Measurements from ENCODE around the gene PLCE1. TPM values are rescaled to one million over a fixed set of nuclear protein-coding genes. Genes with fewer than 3 reads are reported as not detected.

The PLCE1 gene
- total RNA-seq, 1 donor from 2014 or later, result 5.7 TPM

DNA sequence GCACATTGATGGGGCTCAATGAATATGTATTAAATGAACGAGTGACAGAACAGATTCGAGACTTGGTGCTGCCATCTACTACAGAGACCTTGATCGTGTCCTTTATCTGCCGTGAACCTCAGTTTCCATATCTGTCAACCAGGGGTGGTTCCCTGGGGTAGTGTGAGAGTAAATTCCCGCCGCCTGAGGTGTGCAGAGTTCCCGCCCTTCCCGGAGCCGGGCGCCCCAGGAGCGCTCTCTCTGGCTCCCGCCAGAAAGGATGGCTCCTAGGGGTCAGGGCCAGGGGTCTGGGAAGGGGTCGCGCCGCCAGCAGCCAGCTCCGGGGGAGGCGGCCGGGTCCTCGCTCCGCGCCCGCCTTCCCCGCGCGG, 333 bp upstream of the PLCE1 start:
- no peak for DNase-seq (ENCODE audit: low spot score)

DNA sequence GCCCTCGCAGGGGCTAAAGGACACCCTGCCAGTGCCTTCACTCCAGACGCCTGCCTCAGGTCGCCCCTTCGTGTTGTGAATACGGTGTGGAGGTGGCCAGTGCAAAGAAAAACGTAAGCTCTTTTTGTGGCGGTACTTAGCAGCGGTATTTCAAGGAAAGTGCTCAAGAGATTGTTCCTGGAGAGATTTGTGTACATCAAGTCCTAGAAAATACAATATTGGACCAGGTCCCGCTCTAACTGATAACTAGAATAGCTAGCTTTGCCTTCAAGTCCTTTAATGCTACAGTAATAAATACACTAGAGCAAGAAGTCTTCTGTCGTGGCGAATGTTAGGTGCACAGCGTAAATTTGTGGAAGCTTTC, 689 bp downstream of the PLCE1 start:
- DNase-seq (ENCODE audit: low spot score), result no peak

DNA sequence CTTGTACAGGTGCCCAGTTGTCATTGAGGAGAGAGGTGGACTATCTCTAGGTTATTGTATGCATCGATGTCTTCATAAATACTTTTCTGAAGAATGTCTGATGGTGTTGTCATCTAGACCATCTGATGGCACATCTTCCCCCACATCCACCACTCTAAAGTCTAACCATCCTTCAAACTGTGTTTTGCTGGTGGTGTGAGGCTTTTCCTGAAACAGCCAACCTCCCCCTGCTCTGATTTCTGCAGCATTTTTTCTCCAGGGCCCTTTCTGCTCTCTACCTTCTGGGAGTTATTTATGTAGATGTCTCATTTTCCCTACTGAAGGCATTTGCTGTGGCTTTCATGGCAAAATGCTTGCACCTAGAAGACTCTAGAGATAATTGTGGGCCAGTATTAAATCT, 1.5 kb downstream of the PLCE1 start:
- no peak for DNase-seq (ENCODE audit: low spot score)

DNA sequence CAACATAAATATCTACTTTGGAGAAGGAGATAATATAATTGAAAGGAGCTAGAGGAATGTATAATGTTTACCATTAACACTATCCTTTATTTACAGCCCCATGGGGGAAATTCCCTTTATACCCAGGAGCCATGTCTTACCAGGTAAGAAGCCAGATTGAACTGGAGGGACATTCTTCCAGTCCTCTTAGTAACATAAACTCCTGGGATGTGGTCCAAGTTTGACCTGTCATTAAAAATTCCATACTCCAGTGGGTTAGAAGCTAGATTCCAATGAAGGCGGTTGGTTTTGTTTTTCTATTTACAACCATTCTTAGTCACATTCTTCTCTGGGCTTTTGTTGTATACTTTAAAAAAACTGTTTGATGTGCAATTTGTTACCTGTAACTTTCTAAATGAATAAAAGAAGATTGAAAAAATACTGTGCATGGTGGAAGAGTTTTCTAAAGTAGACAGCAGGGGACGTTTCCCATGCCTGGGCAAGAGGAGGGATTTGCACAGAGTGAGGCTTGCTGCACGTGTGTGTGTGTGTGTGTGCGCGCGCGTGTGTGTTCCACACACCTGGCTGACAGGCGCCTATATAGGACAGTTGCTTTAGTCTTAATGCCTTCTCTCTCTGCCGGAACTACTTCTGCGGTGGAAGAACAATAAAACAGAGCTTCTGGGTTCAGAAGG, 2.0 kb downstream of the PLCE1 start:
- no peak for DNase-seq (ENCODE audit: low spot score)

DNA sequence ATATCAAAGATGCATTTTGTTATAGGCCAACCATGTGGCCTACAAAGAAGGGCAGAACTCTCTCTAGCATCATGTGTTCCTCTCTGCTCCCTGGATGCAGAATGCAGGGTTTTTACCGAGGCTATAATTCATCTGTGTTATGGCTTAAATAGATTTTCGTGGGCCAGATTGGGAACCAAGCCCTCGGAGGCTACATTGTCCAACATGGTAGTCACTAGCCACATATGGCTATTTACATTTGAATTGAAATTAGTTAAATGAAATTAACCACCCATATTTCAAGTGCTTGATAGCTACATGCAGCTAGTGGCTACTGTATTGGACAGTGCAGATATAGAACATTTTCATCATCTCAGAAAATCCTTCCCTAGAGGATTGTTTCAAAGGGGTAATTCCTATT, 2.8 kb downstream of the PLCE1 start:
- DNase-seq (ENCODE audit: low spot score), result no peak

DNA sequence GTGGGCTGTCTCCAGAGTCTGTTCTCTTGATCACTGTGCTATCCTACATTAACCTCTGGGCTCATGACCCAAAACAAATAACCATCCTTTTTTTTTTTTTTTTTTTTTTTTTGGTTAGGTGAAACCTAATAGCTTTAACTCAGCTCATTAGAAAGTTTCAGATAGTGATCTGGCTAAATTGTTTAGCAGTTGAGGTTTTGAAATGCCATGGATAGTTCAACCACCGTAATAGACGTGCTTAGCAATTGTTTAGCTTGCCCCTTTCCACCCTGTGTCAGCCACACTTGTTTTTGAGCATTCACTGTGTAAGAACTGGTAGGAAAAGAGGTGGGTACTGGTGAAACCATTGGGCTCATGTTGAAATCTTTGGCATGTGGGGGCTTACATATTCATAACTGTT, 3.8 kb downstream of the PLCE1 start:
- DNase-seq (ENCODE audit: low spot score), result no peak

DNA sequence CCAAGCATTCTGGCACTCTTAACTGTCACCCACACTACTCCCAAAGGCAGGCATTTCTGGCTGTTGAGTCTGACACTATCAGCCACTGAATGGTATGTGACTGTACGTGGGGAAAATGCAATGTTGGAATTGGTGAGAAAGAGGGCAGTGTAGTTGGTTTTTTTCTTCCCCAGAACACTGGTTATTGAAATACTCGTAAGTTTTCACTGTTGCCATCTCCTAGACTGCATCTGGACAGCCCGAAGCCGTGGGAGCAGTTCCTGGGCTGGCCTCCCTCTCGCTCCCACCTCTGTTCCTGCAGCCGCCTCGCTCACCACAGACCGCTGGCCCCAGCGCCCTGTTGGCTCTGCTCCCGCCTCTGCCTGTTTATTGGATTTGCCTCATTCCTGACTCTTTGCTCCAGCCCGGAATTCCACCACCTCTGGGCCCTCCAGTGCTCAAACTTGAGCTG, 5.7 kb downstream of the PLCE1 start:
- DNase-seq (ENCODE audit: low spot score), result no peak

DNA sequence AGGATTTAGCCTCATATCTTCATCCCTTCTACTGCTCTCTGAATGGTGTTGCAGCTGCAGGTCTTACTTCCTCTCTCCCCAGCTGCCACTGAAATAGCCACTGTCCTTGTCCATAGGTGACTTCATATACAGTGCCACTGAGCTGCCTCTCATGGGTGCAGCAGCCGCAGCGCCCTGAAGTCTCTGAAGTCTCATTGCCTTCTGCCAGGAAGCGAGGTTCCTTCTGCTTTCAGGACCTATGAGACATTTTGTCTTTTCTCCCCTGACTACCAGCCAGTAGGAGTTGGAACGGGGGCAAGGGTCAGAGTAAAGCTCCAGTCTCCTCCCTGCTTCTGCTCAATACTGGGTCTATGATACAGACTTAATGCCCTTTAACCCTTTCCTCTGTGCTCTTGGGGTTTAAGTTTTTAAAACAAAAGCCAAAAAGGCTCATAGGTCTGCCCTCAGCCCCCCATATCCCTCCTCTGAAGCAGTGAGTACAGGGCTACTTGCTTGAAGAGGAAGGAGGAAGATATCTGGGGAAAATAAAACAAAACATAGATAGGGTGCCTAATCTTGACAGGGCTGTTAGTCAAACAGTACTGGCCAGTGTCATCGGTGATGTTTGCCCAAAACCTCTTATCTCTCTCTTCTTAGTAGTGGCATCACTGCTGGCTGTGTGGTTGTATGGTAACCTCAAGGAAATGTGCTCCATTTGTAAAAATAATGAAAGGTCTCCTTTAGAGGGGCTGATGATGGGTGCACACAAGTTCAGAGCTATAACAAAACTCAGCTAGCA, 7.1 kb downstream of the PLCE1 start:
- no peak for DNase-seq (ENCODE audit: low spot score)

DNA sequence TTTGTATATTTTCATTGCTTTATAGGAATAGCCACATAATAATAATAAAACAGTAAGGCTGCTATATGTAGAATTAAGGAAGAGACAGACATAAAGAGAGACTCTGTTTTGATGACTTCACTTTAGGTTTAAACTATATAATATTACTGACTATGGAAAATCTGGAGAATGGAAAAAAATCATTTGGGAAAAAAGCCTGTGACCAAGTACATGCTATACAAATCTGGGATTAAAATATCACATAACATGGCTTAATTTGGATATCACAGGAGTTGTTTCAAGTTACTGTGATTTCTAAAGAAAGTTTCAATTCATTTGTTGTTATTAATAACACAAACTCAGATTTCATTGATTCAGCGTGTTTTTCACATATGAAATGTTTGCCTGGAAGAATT, 7.7 kb downstream of the PLCE1 start:
- no peak for DNase-seq (ENCODE audit: low spot score)

DNA sequence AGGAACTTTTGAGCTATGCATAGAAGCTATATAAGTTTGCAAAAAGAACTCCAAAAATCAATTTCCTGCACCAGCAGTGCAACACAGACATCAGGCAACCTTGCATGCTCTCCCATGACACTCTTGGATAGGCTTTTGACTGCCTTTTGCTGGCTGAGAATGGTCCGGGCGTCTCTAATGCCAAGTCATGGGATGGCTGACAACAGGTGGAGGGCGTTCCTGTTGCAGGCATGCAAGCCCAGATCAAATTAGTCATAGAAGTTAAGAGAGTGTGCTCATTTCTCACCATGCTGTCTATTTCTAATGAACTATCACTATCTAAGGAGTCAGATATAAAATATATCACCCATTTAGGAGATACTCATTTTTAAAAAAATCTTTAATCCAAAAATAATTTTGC, 8.4 kb downstream of the PLCE1 start:
- no peak for DNase-seq (ENCODE audit: low spot score)

DNA sequence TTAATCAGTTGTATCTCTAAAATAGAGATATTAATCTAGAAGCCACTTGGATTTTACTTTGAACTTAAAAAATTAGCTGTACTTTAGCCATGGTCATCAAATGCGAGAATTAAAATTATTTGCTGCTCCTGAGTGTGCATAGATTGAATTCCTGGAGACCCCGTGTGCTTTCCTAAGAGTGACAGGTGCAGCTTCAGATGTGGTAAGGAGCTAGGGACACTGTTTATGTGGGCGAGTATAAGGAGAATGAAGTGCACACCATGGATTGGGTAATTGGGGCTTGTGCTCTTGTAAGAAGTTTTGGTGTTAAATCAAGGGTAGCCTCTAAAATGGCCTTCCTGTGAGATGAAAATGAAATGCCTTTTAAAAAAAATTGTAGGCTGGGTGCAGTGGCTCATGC, 9.8 kb downstream of the PLCE1 start:
- no peak for DNase-seq (ENCODE audit: low spot score)

DNA sequence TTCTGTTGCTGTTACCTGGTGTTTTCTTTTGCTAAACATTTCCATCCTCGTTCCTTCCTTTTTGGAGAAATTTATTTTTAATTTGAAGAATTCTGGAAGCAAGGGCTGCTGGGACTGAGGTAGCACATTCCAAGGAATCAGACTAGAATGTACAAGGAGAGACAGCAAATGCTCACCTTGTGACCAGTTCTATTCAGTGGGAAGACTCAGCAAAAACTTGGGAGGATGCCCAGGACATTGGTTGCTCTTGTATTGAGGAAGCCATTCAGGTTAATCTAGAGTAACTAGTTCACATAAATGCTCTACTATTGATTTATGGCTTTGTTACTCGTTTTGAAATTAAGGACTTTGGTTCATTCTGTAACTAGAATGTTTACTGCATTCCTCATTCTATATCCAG, 11.3 kb downstream of the PLCE1 start:
- no peak for DNase-seq (ENCODE audit: low spot score)

DNA sequence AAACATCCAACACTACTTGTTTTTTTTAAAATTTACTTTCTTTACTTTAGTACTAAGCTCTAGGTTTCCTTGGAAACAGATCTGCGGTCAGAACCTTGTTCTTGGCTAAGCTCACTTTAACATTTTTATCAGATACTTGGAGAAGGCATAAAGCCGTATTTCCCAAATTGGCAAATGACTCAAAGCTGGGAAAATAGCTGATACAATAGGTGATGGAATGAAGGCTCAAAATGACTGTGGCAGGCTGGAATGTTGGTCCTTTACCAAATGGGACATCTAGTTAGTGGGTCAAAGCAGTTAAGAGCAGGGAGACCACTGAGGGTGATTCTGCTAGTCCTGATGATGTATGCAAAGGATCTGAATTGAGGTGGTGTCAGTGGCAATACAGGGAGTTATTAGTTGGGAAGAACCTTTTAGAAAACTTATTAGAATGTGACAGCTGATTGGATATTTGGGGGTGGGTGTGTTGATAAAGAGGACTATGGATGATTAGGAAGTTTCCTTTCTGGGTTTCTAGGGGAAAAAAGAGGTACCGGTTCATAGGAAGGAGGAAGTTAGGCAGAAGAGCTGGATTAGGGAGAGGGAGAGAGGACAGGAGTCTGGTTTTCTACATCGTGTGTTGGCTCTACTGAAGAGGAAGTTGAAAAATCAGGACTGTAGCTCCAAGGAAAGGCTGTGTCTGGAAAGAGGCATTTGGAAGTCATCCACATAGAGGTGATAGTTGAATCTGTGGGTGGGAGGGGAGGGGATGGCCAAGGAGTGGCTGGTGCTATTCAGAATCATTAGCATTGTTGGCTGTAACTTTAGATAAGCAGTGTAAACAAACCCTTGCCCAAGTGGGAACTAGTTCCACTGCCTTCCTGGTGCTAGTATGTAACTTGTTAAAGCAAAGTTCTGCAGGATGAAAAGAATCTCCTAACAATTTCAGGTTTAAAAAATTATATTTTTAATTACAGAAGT, 13.1 kb downstream of the PLCE1 start:
- DNase-seq (ENCODE audit: low spot score), result no peak

DNA sequence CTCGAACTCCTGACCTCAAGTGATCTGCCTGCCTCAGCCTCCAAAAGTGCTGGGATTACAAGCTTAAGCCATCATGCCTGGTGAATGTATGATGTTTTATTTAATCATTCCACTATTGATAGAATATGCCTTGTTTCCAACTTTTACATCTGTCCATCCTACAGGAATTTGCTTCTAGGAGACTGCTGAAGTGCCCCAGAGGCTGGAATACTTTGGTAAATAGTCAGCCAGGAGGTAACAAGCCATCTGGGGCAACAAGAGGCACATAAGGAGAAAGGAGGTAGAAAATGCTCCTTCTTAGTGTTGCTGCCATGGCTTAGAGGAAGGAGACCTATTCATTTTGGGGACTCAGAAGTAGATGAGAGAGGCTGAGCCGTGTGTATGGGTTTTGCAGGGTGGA, 14.8 kb downstream of the PLCE1 start:
- DNase-seq (ENCODE audit: low spot score), result no peak

DNA sequence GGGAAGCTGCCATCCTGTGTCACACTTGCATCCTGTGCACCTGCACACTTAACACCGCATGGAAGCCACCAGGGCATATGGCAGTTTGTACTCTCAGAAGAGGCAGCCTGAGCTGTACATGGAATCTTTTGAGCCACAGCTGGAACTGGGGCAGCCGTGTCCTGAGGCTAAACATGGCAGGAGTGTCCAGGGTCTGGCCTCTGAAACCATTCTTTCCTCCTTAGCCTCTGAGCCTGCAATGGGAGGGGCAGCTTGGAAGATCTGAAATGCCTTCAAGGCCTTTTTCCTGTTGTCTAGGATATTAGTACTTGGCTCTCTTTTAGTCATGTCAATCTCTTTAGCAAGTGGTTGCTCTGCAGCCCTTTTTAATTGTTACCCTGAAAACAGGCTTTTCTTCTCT, 16.4 kb downstream of the PLCE1 start:
- no peak for DNase-seq (ENCODE audit: low spot score)

DNA sequence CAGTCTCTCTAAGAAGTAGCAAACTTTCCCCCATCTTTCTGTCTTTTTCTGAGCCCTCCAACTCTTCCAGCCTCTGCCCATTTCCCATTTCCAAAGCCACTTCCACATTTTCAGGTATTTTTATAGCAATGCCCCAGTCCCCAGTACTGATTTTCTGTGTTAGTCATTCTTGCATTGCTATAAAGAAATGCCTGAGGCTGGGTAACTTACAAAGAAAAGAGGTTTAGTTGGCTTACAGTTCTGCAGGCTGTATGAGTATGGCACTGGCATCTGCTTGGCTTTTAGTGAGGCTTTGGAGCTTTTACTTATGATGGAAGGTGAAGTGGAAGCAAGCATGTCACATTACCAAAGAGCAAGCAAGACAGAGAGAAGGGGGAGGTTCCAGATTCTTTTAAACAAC, 17.2 kb downstream of the PLCE1 start:
- DNase-seq (ENCODE audit: low spot score), result no peak

DNA sequence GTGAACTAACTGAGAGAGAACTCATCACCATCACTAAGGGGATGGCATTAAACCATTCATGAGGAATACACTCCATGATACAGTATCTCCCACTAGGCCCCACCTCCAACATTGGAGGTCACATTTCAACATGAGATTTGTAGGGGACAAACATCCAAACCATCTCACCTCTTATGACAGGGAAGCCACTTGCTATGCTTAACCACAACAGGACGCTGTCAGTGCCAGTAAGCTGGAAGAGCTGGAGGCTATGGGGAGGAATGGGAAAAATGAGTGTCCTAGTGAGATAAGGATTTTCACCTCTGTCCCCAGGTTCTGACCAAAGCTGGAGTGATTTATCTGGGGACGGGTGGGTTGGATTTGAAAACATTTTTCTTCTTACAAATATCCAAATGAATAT, 17.6 kb downstream of the PLCE1 start:
- DNase-seq (ENCODE audit: low spot score), result no peak

DNA sequence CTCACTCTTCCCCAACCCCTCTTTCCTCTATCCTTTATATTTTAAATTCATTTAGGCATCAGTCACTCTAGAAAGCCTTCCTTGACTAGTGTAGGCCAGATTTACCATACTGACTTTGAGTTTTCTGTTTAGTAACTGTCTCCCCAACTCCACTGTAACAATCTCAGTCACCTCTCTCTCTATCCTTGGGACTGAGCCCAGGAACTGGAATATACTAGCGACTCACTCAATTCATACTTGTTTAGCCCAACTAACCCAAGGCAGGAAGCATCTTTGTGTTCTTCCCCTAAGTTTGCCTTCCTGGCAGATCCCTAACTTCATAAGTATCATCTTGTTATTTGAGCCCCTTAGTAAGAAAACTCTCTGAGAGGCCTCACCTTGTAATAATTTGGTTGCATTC, 19.1 kb downstream of the PLCE1 start:
- DNase-seq (ENCODE audit: low spot score), result no peak

DNA sequence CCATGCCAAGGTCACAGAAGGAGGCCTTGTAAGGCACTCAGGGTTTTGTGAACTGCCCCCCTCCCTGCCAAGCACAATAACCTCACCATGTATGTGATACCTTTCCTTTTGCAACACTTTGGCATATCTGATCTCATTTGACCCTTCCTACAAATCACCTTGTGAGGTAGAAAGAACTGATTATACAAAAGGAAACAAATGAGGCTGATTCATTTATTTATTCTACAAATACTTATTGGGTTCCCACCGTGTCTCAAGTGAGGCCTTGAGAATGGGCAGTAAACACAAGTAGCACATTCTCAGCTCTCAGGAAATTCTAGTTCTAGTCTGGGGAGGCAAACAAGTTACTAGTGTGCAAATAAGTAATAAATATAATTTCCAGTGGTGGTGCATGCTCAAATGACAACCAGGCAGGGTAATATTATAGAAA, 19.6 kb downstream of the PLCE1 start:
- no peak for DNase-seq (ENCODE audit: low spot score)

DNA sequence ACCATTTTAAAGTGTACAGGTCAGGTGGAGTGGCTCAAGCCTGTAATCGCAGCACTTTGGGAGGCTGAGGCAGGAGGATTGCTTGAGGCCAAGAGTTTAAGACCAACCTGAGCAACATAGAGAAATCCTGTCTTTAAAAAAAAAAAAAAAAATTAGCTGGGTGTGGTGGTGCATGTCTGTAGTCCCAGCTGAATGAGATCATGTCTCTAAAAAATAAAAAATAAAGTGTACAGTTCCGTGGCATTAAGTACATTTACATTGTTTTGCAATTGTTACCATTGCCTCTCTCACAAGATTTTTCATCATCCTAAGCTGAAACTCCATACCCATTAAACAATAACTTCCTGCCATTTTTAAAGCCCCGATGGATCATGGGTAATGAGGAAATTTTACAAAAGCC, 20.6 kb downstream of the PLCE1 start:
- DNase-seq (ENCODE audit: low spot score), result no peak

DNA sequence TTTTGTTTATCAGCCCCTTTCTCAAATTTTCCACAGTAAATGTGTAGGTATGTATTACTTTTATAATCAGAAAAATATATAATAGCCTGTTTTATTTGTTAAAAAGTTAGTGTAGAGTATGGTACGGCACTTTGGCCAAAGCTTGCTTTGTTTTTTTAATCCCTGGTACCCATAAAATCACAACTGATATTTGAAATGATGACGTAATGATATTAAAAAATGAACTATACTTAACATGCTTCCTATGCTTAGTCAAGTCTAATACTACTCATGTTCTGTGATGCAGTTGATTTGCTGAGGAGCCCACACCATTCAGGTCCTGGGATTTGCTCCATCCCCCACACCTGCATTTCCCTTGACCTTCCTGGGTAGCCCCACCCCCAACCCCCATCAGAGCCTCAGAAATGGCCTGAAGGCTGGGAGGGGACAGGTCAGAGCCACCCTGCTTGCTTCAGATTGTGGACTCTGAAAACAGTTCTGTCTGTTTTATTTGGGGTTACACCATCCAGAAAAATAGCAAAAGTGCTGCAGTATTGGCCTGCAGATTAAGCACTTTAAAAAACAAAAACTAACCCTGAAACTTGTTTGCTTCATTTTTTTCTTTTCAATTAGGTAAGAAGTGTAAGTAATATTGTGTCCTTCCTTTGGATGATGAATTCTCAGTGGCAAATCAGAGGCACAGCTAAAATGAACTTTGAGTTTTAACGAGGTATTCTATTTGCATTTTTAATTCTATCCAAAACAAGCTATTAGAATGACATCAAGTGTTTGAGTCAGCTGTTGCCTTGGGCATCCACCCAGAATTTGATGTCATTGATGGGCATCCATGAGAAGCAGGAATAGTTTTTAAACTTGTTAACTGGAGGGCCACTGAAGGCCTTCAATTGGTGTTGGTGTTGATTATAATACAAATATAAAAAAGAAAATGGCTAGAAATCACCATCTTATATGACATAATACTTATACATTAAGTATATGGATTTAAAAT, 23.3 kb downstream of the PLCE1 start:
- DNase-seq (ENCODE audit: low spot score), result no peak
